ENCODE results near the gene RNF103.
A peak's percentile ranks its signal among the peaks of the same experiment; 100 is the strongest.

Gene RNF103

DNA sequence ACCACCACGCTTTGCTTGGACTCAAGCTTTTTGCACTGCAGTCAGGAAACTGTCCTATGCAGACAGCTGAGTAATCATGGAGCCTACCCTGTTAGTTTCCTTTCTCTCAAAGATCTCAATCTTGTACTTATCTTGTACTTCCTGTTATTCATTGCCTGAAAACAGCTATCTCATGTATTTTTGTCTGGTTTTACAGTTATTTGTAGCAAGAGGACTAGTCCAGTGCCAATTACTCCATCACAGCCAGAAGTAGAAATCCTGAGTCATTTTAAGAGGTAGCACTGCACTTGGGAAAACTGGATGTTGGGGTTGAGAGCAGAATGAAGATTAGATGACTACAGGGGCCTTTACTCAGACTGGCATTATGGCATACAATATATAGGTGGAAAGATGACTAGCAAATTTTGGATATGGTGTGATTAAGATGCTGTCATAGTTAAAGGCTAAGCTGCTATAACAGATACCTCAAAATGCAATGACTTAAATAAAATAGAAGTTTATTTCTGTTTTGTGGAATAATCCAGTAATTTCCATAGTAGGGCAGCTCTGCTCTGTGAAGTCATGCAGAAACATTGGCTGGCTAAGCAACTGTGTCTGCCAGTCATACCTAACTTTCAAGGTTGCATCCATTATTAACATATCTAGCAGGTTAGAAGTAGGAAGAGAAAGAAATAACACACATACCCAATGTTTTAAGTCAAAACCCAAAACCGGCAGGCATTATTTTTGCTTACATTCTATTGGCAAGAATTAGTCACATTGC lies 39.3 kb downstream of the RNF103 start:
- DNase-seq (ENCODE audit: insufficient read length, low spot score): no peak
- TF ChIP-seq POLR2AphosphoS5 (IDR thresholded peaks at IDR 0.05; ENCODE audit: low read depth, low read length) (no peak), TAF1 (IDR thresholded peaks at IDR 0.05; ENCODE audit: low read depth, low read length) (no peak), PAX5 (IDR thresholded peaks at IDR 0.05; ENCODE audit: insufficient read depth, low read length, severe bottlenecking) (peak; percentile 27), SPI1 (IDR thresholded peaks at IDR 0.05; ENCODE audit: low read depth, low read length) (no peak), POU2F2 (IDR thresholded peaks at IDR 0.05; ENCODE audit: low read depth, low read length) (no peak), POLR2A (IDR thresholded peaks at IDR 0.05; ENCODE audit: low read depth, low read length) (no peak)
- peak; percentile 64 for FAIRE-seq

DNA sequence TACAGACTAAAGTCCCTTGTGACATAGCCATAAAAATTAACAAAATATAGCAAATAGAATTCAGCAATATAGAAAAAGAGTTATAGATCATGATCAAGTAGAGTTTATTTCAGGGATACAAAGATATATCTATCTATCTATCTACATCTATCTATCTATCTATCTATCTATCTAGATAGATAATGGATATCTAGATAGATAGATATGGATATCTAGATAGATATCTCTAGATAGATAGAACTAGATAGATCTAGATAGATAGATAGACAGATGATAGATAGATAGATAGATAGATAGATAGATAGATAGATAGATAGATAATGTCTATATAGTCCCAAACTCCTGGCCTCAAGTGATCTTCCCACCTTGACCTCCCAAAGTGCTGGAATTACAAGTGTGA lies 43.1 kb downstream of the RNF103 start:
- TF ChIP-seq PAX5 (IDR thresholded peaks at IDR 0.05; ENCODE audit: insufficient read depth, low read length, severe bottlenecking) (no peak), POU2F2 (IDR thresholded peaks at IDR 0.05; ENCODE audit: low read depth, low read length) (no peak), TAF1 (IDR thresholded peaks at IDR 0.05; ENCODE audit: low read depth, low read length) (no peak), POLR2AphosphoS5 (IDR thresholded peaks at IDR 0.05; ENCODE audit: low read depth, low read length) (no peak), SPI1 (IDR thresholded peaks at IDR 0.05; ENCODE audit: low read depth, low read length) (no peak), POLR2A (IDR thresholded peaks at IDR 0.05; ENCODE audit: low read depth, low read length) (no peak)
- no peak for FAIRE-seq
- no peak for DNase-seq (ENCODE audit: insufficient read length, low spot score)

DNA sequence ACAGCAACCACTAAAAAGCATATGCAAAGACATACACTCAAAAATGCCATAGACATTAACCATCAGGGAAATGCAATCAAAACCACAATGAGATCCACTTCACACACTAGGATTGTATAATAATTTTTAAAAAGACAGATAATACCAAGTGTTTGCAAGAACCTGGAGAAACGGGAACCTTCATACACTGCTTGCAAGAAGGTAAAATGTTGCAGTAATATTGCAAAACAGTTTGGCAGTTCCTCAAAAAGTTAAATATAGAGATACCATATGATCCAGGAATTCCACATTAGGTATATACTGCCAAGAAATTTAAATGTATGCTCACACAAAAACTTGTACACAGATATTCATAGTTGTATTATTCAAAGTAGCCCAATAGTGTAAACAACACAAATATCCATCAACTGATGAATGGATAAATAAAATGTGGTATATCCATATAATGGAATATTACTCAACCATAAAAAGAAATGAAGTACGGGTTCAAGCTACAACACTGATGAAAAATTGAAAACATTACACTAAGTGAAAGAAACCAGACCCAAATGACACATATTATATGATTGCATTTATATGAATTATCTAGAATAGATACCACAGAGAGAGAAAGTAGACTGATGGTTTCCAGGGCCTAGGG lies 45.7 kb downstream of the RNF103 start:
- TF ChIP-seq SPI1 (IDR thresholded peaks at IDR 0.05; ENCODE audit: low read depth, low read length): no peak
- no peak for TF ChIP-seq POU2F2 (IDR thresholded peaks at IDR 0.05; ENCODE audit: low read depth, low read length)
- no peak for TF ChIP-seq POLR2AphosphoS5 (IDR thresholded peaks at IDR 0.05; ENCODE audit: low read depth, low read length)
- TF ChIP-seq PAX5 (IDR thresholded peaks at IDR 0.05; ENCODE audit: insufficient read depth, low read length, severe bottlenecking): no peak
- no peak for TF ChIP-seq POLR2A (IDR thresholded peaks at IDR 0.05; ENCODE audit: low read depth, low read length)
- no peak for TF ChIP-seq TAF1 (IDR thresholded peaks at IDR 0.05; ENCODE audit: low read depth, low read length)
- FAIRE-seq (no peak), DNase-seq (ENCODE audit: insufficient read length, low spot score) (no peak)

DNA sequence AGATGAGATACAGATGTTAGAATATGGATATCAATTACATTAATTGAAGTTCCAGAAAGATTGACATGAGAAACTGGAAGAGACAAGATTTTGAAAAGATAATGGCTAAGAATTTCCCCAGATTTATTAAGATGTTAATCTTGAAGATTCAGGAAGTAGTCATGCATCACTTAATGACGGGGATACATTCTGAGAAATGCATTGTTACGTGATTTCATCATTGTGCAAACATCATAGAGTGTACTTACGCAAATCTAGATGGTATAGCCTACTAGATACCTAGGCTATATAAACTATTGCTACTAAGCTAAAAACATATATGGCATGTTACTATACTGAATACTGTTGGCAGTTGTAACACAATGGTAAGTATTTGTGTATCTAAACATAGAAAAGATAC lies 53.6 kb downstream of the RNF103 start:
- DNase-seq (ENCODE audit: insufficient read length, low spot score) (no peak), FAIRE-seq (no peak)
- TF ChIP-seq TAF1 (IDR thresholded peaks at IDR 0.05; ENCODE audit: low read depth, low read length) (no peak), PAX5 (IDR thresholded peaks at IDR 0.05; ENCODE audit: insufficient read depth, low read length, severe bottlenecking) (no peak), POU2F2 (IDR thresholded peaks at IDR 0.05; ENCODE audit: low read depth, low read length) (no peak), POLR2A (IDR thresholded peaks at IDR 0.05; ENCODE audit: low read depth, low read length) (no peak), POLR2AphosphoS5 (IDR thresholded peaks at IDR 0.05; ENCODE audit: low read depth, low read length) (no peak), SPI1 (IDR thresholded peaks at IDR 0.05; ENCODE audit: low read depth, low read length) (no peak)

DNA sequence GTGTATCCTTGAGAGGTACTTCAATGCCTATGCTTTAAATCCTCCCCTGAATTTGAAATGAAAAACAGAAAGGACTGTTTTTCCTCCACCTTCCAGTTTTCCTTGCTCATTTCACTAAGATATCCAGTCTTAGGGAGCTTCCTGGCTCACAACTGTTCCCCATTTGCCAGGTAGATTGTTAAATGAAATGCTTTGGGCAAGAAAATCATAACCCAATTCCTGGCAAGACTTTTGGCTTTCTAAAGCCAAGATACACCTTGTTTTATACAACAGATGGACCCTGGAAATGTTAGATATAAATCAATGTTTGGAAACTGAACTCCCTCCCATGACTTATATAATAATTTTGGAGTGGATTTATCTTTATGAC lies 56.9 kb downstream of the RNF103 start:
- DNase-seq (ENCODE audit: insufficient read length, low spot score) (no peak), FAIRE-seq (no peak)
- TF ChIP-seq SPI1 (IDR thresholded peaks at IDR 0.05; ENCODE audit: low read depth, low read length) (no peak), POLR2A (IDR thresholded peaks at IDR 0.05; ENCODE audit: low read depth, low read length) (no peak), POLR2AphosphoS5 (IDR thresholded peaks at IDR 0.05; ENCODE audit: low read depth, low read length) (no peak), PAX5 (IDR thresholded peaks at IDR 0.05; ENCODE audit: insufficient read depth, low read length, severe bottlenecking) (no peak), TAF1 (IDR thresholded peaks at IDR 0.05; ENCODE audit: low read depth, low read length) (no peak), POU2F2 (IDR thresholded peaks at IDR 0.05; ENCODE audit: low read depth, low read length) (no peak)

DNA sequence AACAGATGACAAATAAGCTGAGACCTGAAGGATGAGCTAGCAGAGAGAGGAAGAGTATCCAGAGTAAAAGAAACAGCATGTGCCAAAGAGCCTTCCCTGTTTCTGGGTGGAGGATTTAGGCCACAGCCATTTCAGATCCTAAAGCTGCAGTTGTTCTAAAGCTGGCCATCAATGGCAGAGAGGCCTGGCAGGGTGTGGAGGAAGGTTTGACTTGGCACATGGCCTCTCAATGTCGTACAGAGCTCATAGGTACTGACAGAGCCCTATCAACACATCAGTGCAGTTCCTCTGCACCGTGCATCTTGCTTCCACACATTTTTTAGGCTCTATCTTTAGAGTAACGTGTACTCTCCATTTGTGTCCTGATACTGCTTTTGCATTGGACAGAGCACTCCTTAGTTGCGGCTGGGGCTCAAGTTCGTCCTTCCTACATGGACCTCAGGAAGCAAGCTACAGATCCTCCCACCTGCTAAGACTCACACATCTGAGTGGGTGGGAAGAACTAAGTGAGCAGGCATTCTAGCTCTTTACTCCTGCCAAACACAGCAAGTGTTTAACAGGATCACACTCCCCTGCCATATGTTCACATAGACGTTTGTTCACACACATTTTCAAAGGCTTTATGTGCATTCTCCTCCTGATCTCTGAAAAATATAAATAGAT lies 57.4 kb downstream of the RNF103 start:
- no peak for DNase-seq (ENCODE audit: insufficient read length, low spot score)
- TF ChIP-seq PAX5 (IDR thresholded peaks at IDR 0.05; ENCODE audit: insufficient read depth, low read length, severe bottlenecking) (no peak), TAF1 (IDR thresholded peaks at IDR 0.05; ENCODE audit: low read depth, low read length) (no peak), POLR2AphosphoS5 (IDR thresholded peaks at IDR 0.05; ENCODE audit: low read depth, low read length) (no peak), POU2F2 (IDR thresholded peaks at IDR 0.05; ENCODE audit: low read depth, low read length) (no peak), SPI1 (IDR thresholded peaks at IDR 0.05; ENCODE audit: low read depth, low read length) (no peak), POLR2A (IDR thresholded peaks at IDR 0.05; ENCODE audit: low read depth, low read length) (no peak)
- no peak for FAIRE-seq

DNA sequence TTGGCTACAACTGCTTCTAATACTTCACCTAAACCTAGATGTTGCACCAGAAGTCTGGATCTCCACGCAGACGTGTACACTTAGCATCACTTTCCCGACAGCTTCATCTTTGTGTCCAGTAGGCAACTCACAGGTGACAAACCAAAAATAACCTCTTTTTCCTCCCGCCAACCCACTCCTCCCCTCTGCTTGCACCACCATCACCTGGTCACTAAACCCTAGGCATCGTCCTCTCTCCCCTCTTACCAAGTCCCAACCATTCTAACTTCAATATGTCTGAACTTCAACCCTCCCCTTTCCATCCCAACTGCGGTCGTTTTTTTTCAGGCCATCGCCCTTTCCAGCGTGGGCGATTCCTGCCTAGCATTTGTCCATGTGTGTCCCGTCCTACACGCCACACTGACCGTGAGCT lies 60.0 kb downstream of the RNF103 start:
- no peak for FAIRE-seq
- DNase-seq (ENCODE audit: insufficient read length, low spot score): no peak
- TF ChIP-seq POU2F2 (IDR thresholded peaks at IDR 0.05; ENCODE audit: low read depth, low read length) (no peak), POLR2A (IDR thresholded peaks at IDR 0.05; ENCODE audit: low read depth, low read length) (no peak), TAF1 (IDR thresholded peaks at IDR 0.05; ENCODE audit: low read depth, low read length) (no peak), POLR2AphosphoS5 (IDR thresholded peaks at IDR 0.05; ENCODE audit: low read depth, low read length) (no peak), SPI1 (IDR thresholded peaks at IDR 0.05; ENCODE audit: low read depth, low read length) (no peak), PAX5 (IDR thresholded peaks at IDR 0.05; ENCODE audit: insufficient read depth, low read length, severe bottlenecking) (no peak)

DNA sequence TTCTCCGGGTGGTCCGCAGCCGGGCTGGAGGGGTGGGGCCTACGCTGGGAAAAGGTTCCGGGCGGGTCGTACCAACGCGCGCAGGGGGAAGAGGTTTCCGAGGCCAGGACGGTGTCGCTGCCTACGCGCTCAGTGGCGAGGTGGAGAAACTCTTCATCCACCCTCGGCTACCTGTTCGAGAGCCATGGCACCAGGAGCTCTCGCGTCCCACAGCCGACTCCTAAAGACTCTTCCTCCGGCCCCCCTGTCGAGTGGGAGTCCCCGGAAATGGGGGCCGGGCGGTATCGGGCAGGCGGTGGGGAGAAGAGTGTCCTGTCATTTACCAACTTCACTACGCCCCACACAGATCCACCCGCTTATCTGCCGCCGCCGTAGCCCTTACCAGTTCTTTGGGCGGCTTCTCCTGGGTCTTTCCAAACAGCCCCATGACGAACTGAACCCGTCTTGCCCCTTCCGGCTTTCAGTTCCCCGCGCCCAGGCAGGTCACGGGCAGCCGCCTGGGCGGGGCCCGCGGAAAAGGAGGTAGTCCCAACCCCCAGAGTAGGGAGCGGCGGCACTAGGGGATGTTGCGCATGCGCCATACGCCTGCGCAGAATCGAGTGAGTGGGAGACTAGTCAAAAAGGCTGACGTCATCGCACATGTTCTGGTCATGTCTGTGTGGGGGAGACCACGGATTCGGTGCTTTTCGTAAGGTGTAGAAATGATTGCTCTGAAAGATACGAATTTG lies 60.6 kb downstream of the RNF103 start, which contains the start of gene CHMP3:
Gene CHMP3, minus strand, starts transcription at position 522 of the 728 bp plus-strand sequence. Its CDS starts 95 bp downstream, at position 427.
- TF ChIP-seq POLR2AphosphoS5 (IDR thresholded peaks at IDR 0.05; ENCODE audit: low read depth, low read length): peak; percentile 86
- peak; percentile 5; the same call in 1 of the 2 replicates for TF ChIP-seq POU2F2 (IDR thresholded peaks at IDR 0.05; ENCODE audit: low read depth, low read length)
- TF ChIP-seq SPI1 (IDR thresholded peaks at IDR 0.05; ENCODE audit: low read depth, low read length): peak; percentile 55
- peak; percentile 85 for TF ChIP-seq POLR2A (IDR thresholded peaks at IDR 0.05; ENCODE audit: low read depth, low read length)
- TF ChIP-seq PAX5 (IDR thresholded peaks at IDR 0.05; ENCODE audit: insufficient read depth, low read length, severe bottlenecking): peak; percentile 10
- peak; percentile 72 for TF ChIP-seq TAF1 (IDR thresholded peaks at IDR 0.05; ENCODE audit: low read depth, low read length)
- FAIRE-seq (peak; percentile 99), DNase-seq (ENCODE audit: insufficient read length, low spot score) (peak; percentile 85)

All from GM12891 (cell line).